ENCODE data around the gene GRIA1.
A peak's percentile ranks its signal among the peaks of the same experiment; 100 is the strongest.

The GRIA1 gene

DNA sequence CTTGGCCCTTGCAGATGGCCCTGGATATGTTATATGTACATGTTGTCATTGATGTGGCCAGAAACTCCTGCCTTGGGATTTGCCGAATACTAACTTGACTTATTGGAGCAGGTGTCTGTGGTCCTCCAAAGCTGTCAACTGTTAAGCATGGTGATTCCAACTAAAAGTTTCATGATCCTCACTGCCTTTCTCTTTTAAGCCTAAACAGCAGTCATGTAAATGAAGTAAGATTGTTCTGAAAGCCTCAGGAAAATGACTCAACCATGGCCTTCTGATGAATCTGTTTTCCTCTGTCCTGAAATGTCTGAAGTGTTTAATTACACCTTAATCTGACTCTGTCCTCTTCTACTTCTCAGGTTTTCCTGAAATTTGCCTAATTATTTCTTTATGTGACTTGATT, 303.2 kb downstream of the GRIA1 start:
- Histone ChIP-seq H3K27ac (ENCODE audit: poor library complexity, severe bottlenecking) (no peak overlapping the region), H3K9me3 (ENCODE audit: severe bottlenecking) (no peaks in the 10 kb centered on the region), H3K4me1 (ENCODE audit: insufficient read depth, poor library complexity, severe bottlenecking) (no peaks in the 10 kb centered on the region), H3K4me3 (ENCODE audit: severe bottlenecking) (no peak overlapping the region), H3K27me3 (ENCODE audit: insufficient read depth, poor library complexity, severe bottlenecking) (no peaks in the 10 kb centered on the region), H3K36me3 (ENCODE audit: low read depth) (no peaks in the 10 kb centered on the region)
- DNase-seq (ENCODE audit: low spot score): no peak
- TF ChIP-seq, protein P1, sequence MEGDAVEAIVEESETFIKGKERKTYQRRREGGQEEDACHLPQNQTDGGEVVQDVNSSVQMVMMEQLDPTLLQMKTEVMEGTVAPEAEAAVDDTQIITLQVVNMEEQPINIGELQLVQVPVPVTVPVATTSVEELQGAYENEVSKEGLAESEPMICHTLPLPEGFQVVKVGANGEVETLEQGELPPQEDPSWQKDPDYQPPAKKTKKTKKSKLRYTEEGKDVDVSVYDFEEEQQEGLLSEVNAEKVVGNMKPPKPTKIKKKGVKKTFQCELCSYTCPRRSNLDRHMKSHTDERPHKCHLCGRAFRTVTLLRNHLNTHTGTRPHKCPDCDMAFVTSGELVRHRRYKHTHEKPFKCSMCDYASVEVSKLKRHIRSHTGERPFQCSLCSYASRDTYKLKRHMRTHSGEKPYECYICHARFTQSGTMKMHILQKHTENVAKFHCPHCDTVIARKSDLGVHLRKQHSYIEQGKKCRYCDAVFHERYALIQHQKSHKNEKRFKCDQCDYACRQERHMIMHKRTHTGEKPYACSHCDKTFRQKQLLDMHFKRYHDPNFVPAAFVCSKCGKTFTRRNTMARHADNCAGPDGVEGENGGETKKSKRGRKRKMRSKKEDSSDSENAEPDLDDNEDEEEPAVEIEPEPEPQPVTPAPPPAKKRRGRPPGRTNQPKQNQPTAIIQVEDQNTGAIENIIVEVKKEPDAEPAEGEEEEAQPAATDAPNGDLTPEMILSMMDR (IDR thresholded peaks at IDR 0.05; ENCODE audit: poor library complexity, severe bottlenecking): no peak
- ATAC-seq (ENCODE audit: low read depth): peak; percentile 25; the same call in 1 of the 3 replicates

DNA sequence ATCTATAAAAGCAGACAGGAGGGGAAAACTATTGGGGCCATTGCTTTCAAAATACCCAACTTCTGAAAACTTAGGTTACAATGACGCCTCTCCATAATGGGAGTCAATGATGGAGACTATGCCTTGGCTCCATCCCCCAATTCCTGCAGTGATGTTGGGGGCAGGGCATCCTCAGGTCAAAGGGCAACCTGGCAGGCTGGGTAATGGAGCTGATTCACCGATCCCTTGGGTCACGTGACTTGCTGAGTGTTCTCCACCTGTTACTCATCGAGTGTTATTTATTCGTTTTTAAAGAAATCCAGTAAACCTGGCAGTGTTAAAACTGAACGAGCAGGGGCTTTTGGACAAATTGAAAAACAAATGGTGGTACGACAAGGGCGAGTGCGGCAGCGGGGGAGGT, 303.9 kb downstream of the GRIA1 start:
- Histone ChIP-seq H3K9me3 (ENCODE audit: severe bottlenecking) (no peaks in the 10 kb centered on the region), H3K27me3 (ENCODE audit: insufficient read depth, poor library complexity, severe bottlenecking) (no peaks in the 10 kb centered on the region), H3K36me3 (ENCODE audit: low read depth) (no peaks in the 10 kb centered on the region), H3K4me3 (ENCODE audit: severe bottlenecking) (no peak overlapping the region), H3K27ac (ENCODE audit: poor library complexity, severe bottlenecking) (no peak overlapping the region), H3K4me1 (ENCODE audit: insufficient read depth, poor library complexity, severe bottlenecking) (no peaks in the 10 kb centered on the region)
- TF ChIP-seq, protein P1 (IDR thresholded peaks at IDR 0.05; ENCODE audit: poor library complexity, severe bottlenecking): no peak
- DNase-seq (ENCODE audit: low spot score): no peak
- ATAC-seq (ENCODE audit: low read depth): no peak

DNA sequence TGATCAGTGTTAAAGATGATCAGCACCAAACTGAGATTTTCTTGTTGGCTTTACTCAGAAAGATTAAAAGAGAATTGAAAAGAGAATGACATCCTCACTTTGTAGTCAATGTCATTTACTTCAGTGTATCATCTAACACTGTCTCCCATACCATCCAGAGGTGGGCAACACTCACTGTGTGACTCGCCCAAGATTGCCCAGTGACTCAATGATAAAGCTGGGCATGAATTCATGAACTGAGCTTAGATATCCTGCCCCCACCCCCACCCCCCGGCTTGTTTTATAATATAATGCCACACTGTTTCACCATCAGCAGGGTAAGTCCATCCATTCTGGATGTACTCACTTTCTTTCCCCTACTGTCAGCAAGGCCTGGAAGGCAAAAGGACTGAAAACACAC, 306.1 kb downstream of the GRIA1 start:
- H3K27me3 ChIP-seq (ENCODE audit: insufficient read depth, poor library complexity, severe bottlenecking): no peaks in the 10 kb centered on the region
- H3K4me1 ChIP-seq (ENCODE audit: insufficient read depth, poor library complexity, severe bottlenecking): no peaks in the 10 kb centered on the region
- DNase-seq (ENCODE audit: low spot score): no peak
- H3K9me3 ChIP-seq (ENCODE audit: severe bottlenecking): no peaks in the 10 kb centered on the region
- TF ChIP-seq, protein P1 (IDR thresholded peaks at IDR 0.05; ENCODE audit: poor library complexity, severe bottlenecking): no peak
- H3K4me3 ChIP-seq (ENCODE audit: severe bottlenecking): no peak overlapping the region
- peak; percentile 55; the same call in 2 of the 3 replicates for ATAC-seq (ENCODE audit: low read depth)
- H3K27ac ChIP-seq (ENCODE audit: poor library complexity, severe bottlenecking): no peak overlapping the region
- no peaks in the 10 kb centered on the region for H3K36me3 ChIP-seq (ENCODE audit: low read depth)

DNA sequence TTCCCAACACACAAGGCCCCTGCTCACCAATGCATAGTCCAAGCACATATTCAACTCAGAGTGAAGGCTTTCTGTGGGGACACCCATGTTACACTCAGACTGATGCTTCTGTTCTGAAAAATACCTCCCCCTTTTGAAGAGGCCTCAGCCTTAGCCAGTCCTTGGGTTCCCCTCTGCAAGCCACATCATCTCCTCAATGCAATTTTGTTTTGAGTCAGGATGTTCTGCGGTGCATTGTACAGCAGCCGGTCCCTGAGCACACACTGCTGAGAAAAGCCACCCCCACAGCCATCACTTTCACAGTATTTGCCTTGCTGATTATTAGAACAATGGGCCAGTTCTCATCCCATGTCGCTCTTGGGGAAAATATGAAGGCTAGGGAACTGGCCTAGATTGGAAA, 307.0 kb downstream of the GRIA1 start:
- DNase-seq (ENCODE audit: low spot score) (no peak), ATAC-seq (ENCODE audit: low read depth) (no peak)
- no peaks in the 10 kb centered on the region for H3K4me1 ChIP-seq (ENCODE audit: insufficient read depth, poor library complexity, severe bottlenecking)
- no peak overlapping the region for H3K27ac ChIP-seq (ENCODE audit: poor library complexity, severe bottlenecking)
- no peaks in the 10 kb centered on the region for H3K36me3 ChIP-seq (ENCODE audit: low read depth)
- no peaks in the 10 kb centered on the region for H3K27me3 ChIP-seq (ENCODE audit: insufficient read depth, poor library complexity, severe bottlenecking)
- TF ChIP-seq, protein P1 (IDR thresholded peaks at IDR 0.05; ENCODE audit: poor library complexity, severe bottlenecking): no peak
- no peak overlapping the region for H3K4me3 ChIP-seq (ENCODE audit: severe bottlenecking)
- H3K9me3 ChIP-seq (ENCODE audit: severe bottlenecking): no peaks in the 10 kb centered on the region

DNA sequence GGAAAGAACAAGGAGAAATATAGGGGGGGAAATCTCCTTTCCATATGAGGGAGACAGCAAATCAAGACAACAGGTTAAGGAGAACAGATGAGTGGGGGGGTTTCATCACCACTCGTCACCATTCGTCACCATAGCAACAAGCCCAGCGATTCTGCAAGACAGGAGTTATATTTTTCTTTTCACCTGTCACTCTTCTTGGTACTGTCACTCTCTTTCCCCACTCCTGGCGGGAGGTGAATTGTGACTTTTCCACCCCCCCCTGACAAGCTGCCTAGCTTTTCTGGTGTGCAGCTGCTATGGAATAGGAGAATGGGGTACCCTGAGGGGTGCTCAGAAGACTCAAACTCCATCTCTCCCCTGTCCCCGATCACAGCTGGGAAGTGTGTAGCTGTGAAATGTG, 308.4 kb downstream of the GRIA1 start:
- Histone ChIP-seq H3K4me3 (ENCODE audit: severe bottlenecking) (no peak overlapping the region), H3K27ac (ENCODE audit: poor library complexity, severe bottlenecking) (no peak overlapping the region), H3K27me3 (ENCODE audit: insufficient read depth, poor library complexity, severe bottlenecking) (no peaks in the 10 kb centered on the region), H3K9me3 (ENCODE audit: severe bottlenecking) (no peaks in the 10 kb centered on the region), H3K4me1 (ENCODE audit: insufficient read depth, poor library complexity, severe bottlenecking) (no peaks in the 10 kb centered on the region), H3K36me3 (ENCODE audit: low read depth) (no peaks in the 10 kb centered on the region)
- ATAC-seq (ENCODE audit: low read depth) (no peak), DNase-seq (ENCODE audit: low spot score) (no peak)
- TF ChIP-seq, protein P1 (IDR thresholded peaks at IDR 0.05; ENCODE audit: poor library complexity, severe bottlenecking): no peak
